SK-N-MC (cell line): ENCODE data around the gene ITIH1.

Source experiments
- EZH2 ChIP-seq: fragments of 200-600 bp; sonication (generic); IDR thresholded peaks from one replicate; pipeline ENCODE4 v1.6.1; 2017; ENCODE audit warnings: antibody characterized with exemption
- POLR2AphosphoS5 ChIP-seq: IDR thresholded peaks from 2 replicates; pipeline ENCODE4 v1.6.1; 2012; ENCODE audit warnings: mild to moderate bottlenecking, low read depth, low read length, borderline replicate concordance

- TF ChIP-seq POLR2AphosphoS5 (no peak), EZH2 (no peak)
Measured at GRCh38 chr3:52794612-52795099, 17.3 kb downstream of the ITIH1 start, which contains the start of gene ITIH3.
